Transverse colon (tissue), 4 donors: ENCODE measurements around the gene C9orf78. TPM values are rescaled to one million over a fixed set of nuclear protein-coding genes. Genes with fewer than 3 reads are reported as not detected.
"Not testable (repeated sequence)": the region's sequence is repeated elsewhere in the genome, so short reads cannot be mapped to it uniquely, and the experiment has no call there.

ENCODE experiments used
- DNase-seq: peaks from one replicate; pipeline ENCODE4 v3.0.0-alpha.2; 2019
- H3K27ac ChIP-seq, 4 donors: fragments of 200-600 bp; sonication (generic); 2 replicates each; pipeline ENCODE4 v1.5.1; 2016 to 2018; ENCODE audit warnings: inconsistent platforms in 4 of 4
- H3K27me3 ChIP-seq: fragments of 200-600 bp; sonication (generic); 2 replicates; pipeline ENCODE4 v1.5.1; 2017; ENCODE audit warnings: inconsistent platforms
- H3K36me3 ChIP-seq, 4 donors: fragments of 200-600 bp; sonication (generic); 2 replicates each; pipeline ENCODE4 v1.5.1; 2017 to 2019; ENCODE audit warnings: inconsistent platforms in 4 of 4
- H3K4me1 ChIP-seq, 4 donors: fragments of 200-600 bp; sonication (generic); 2 replicates each; pipeline ENCODE4 v1.5.1; 2017 to 2020; ENCODE audit warnings: inconsistent platforms in 4 of 4
- H3K4me3 ChIP-seq, 4 donors: fragments of 200-600 bp; sonication (generic); 1 replicate in 1 of 4; 2 replicates in 3 of 4; pipeline versions ENCODE4 v1.5.1 to v1.6.1; 2017 to 2019; ENCODE audit warnings: inconsistent platforms in 4 of 4
- H3K9me3 ChIP-seq, 2 donors: fragments of 200-600 bp; sonication (generic); 2 replicates each; pipeline ENCODE4 v1.5.1; 2017 to 2019; ENCODE audit warnings: inconsistent platforms in 2 of 2
- EP300 ChIP-seq: sonication (generic); formaldehyde crosslinking; IDR thresholded peaks from one replicate; pipeline ENCODE4 v1.6.1; 2017; ENCODE audit warnings: antibody characterized with exemption, low read depth
- POLR2A ChIP-seq: fragments of 450-650 bp; IDR thresholded peaks from one replicate; pipeline ENCODE4 v1.6.1; 2016; ENCODE audit warnings: antibody characterized with exemption, mild to moderate bottlenecking, moderate library complexity
- POLR2AphosphoS5 ChIP-seq, 3 donors: sonication (generic); formaldehyde crosslinking; IDR thresholded peaks; one replicate each; pipeline ENCODE4 v1.6.1; 2016; ENCODE audit warnings: antibody characterized with exemption in 3 of 3
- WGBS, 2 donors: methylation state at CpG; one replicate each; pipeline ENCODE4 v1.1.5; 2018; ENCODE audit warnings: low coverage in 1 of 2; 5-methylcytosine and 5-hydroxymethylcytosine counted together
- in situ Hi-C, 4 donors: fragments of 200-750 bp; cut with MboI; loops; one replicate each; pipeline versions ENCODE4 v1.15.0 to v1.15.1; 2017; ENCODE audit warnings: low sequenced_read_pairs in 3 of 4, low pct_ligation_motif_present in 1 of 4, low pct_unique_long_range_greater_than_20kb in 1 of 4
- intact Hi-C: fragments of 100-400 bp; cut with DNase I; formaldehyde crosslinking; loops from one replicate; pipeline ENCODE4 v1.15.1; 2023; ENCODE audit warnings: low total_unique reads
- total RNA-seq, 4 donors: library from RNA; depleted of rRNA; stranded (reverse); fragments of >200 nt; gene quantifications; one replicate each; pipeline ENCODE4 v1.1.0, GENCODE V29; 2016
- TF ChIP-seq, protein P1 (sequence below), 5 experiments: fragments of 200-600 bp in 3 of 5; fragments of 450-650 bp in 2 of 5; sonication (generic) in 3 of 5; IDR thresholded peaks; 1 replicate in 2 of 5; 2 replicates in 3 of 5; pipeline ENCODE4 v1.5.1; 2016 to 2017; ENCODE audit warnings: antibody characterized with exemption in 5 of 5, inconsistent platforms in 3 of 5, mild to moderate bottlenecking in 2 of 5, moderate library complexity in 1 of 5

Gene C9orf78
- total RNA-seq, 4 donors from 2014 or later: 43.6 to 263 (median 47.7) TPM

DNA sequence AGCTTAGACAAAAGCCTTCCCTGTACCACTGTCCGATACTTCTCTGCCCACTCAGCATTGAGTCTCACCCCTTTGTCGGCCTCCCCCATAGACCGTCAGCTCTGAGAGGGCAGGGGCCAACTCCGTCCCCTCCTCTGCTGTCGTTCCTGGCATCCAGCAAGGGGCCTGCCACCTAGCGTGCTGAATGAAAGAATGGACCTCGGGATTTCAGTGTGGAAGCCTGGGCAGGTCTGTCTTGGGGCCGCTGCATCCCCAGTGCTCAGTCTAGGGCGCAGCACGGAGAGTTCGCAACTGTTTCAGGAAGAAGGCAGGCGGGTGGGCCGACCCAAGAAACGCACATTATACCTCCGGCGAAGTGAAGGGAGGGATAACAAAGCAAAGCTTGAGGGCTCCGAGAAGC, 33.6 kb downstream of the C9orf78 start:
- Histone ChIP-seq H3K4me3 (no peak overlapping the region), H3K27me3 (no peaks in the 10 kb centered on the region), H3K36me3 (no peaks in the 10 kb centered on the region), H3K9me3 (no peaks in the 10 kb centered on the region), H3K27ac (no peak overlapping the region), H3K4me1 (peaks cover 6 to 32% (median 14%) of the 10 kb centered on the region in 4 donors)
- 88 to 100% methylated on average over 1 to 17 of the region's 17 CpGs for WGBS, 2 donors
- intact Hi-C loops: no loop called here
- in situ Hi-C loops: no loop called here
- no peak for DNase-seq
- TF ChIP-seq, protein P1, sequence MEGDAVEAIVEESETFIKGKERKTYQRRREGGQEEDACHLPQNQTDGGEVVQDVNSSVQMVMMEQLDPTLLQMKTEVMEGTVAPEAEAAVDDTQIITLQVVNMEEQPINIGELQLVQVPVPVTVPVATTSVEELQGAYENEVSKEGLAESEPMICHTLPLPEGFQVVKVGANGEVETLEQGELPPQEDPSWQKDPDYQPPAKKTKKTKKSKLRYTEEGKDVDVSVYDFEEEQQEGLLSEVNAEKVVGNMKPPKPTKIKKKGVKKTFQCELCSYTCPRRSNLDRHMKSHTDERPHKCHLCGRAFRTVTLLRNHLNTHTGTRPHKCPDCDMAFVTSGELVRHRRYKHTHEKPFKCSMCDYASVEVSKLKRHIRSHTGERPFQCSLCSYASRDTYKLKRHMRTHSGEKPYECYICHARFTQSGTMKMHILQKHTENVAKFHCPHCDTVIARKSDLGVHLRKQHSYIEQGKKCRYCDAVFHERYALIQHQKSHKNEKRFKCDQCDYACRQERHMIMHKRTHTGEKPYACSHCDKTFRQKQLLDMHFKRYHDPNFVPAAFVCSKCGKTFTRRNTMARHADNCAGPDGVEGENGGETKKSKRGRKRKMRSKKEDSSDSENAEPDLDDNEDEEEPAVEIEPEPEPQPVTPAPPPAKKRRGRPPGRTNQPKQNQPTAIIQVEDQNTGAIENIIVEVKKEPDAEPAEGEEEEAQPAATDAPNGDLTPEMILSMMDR (IDR thresholded peaks at IDR 0.05): no peak
- TF ChIP-seq POLR2A: no peak
- no peak for TF ChIP-seq POLR2AphosphoS5 (IDR thresholded peaks at IDR 0.05)
- no peak for TF ChIP-seq EP300

GRCh38 chr9:129798973-129799372, 36.1 kb downstream of the C9orf78 start:
- Histone ChIP-seq H3K36me3 (no peaks in the 10 kb centered on the region), H3K9me3 (no peaks in the 10 kb centered on the region), H3K4me1 (peaks cover 2 to 8% (median 4%) of the 10 kb centered on the region in 4 donors), H3K27me3 (peaks cover 12% of the 10 kb centered on the region), H3K27ac (no peak overlapping the region), H3K4me3 (no peak overlapping the region)
- 60 to 65% methylated on average over 2 to 6 of the region's 6 CpGs for WGBS, 2 donors
- TF ChIP-seq EP300 (no peak), POLR2AphosphoS5 (IDR thresholded peaks at IDR 0.05) (no peak), POLR2A (no peak)
- TF ChIP-seq, protein P1 (IDR thresholded peaks at IDR 0.05): no peak
- no peak for DNase-seq
- intact Hi-C loops (loop anchor here (10.0 kb wide), 1 partner anchor 154 kb away; the partner anchor contains the start of gene ASB6), in situ Hi-C loops (loop anchor here in 2 of 4 donors (25.0 kb wide), 1 partner anchor 662 kb away; no protein-coding TSS in a partner anchor)

DNA sequence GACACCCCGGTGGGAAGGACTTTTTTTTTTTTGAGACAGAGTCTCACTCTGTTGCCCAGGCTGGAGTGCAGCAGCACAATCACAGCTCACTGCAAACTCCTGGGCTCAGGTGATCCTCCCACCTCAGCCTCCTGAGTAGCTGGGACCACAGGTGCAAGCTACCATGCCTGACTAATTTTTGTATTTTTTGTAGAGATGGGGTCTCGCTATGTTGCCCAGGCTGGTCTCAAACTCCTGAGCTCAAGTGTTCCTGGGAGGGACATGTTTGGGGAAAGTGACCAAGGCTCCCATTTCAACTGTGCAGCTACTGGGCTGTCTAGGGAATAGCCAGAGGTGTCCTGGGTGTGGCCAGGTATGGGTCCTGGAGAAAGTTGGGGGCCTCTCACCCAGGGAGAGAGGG, 39.0 kb downstream of the C9orf78 start:
- WGBS, 2 donors: 50 to 55% methylated on average over 1 to 2 of the region's 2 CpGs
- not testable (repeated sequence) for H3K4me3 ChIP-seq, H3K4me1 ChIP-seq, DNase-seq, H3K27ac ChIP-seq, H3K36me3 ChIP-seq, H3K9me3 ChIP-seq
- in situ Hi-C loops: loop anchor here in 2 of 4 donors (25.0 kb wide), 1 partner anchor 659 kb away; no protein-coding TSS in a partner anchor
- peaks cover 12% of the 10 kb centered on the region for H3K27me3 ChIP-seq
- intact Hi-C loops: loop anchor here (10.0 kb wide), 1 partner anchor 151 kb away; the partner anchor contains the start of gene ASB6

GRCh38 chr9:129794549-129794948, 40.5 kb downstream of the C9orf78 start:
- no peak for DNase-seq
- H3K9me3 ChIP-seq: no peaks in the 10 kb centered on the region
- no peak overlapping the region for H3K4me3 ChIP-seq
- H3K4me1 ChIP-seq: peaks cover 0 to 8% (median 0%) of the 10 kb centered on the region in 4 donors
- no peak overlapping the region for H3K27ac ChIP-seq
- peaks cover 12% of the 10 kb centered on the region for H3K27me3 ChIP-seq
- H3K36me3 ChIP-seq: no peaks in the 10 kb centered on the region
- intact Hi-C loops (loop anchor here (10.0 kb wide), 1 partner anchor 150 kb away; the partner anchor contains the start of gene ASB6), in situ Hi-C loops (loop anchor here in 2 of 4 donors (25.0 kb wide), 1 partner anchor 657 kb away; no protein-coding TSS in a partner anchor)
- TF ChIP-seq POLR2AphosphoS5 (IDR thresholded peaks at IDR 0.05): no peak
- no peak for TF ChIP-seq POLR2A
- TF ChIP-seq, protein P1 (IDR thresholded peaks at IDR 0.05): no peak
- no peak for TF ChIP-seq EP300
- WGBS, 2 donors: 80 to 84% methylated on average over 3 to 8 of the region's 8 CpGs
